Hematopoietic multipotent progenitor cell treated with erythropoietin and hydrocortisone succinate and interleukin-3 and kit ligand, for 15 days (in vitro differentiated cells): ENCODE data around the gene HAND1.

Experiments
- DNase-seq: peaks from one replicate; pipeline ENCODE4 v3.0.0-alpha.2; 2015; ENCODE audit warnings: low spot score

Gene HAND1

DNA sequence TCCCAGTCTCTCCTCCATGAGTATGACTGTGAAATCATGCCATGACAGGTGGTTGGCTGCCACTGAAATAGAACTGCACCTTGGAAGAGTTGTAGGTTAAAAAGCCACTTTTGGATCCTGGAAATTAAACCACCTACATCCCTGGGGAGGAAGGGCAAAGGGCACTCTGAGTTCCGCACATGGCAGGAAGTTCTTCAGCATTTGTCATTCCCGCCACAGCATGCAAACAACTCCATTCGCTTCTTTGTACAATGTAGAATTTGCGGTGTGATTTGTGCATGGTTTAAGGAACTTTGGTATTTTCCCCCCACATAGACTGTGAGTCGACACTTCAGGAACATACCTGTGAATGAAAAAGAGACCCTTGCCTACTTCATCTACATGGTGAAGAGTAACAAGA is 22.4 kb downstream of the HAND1 start:
- DNase-seq = no peak

DNA sequence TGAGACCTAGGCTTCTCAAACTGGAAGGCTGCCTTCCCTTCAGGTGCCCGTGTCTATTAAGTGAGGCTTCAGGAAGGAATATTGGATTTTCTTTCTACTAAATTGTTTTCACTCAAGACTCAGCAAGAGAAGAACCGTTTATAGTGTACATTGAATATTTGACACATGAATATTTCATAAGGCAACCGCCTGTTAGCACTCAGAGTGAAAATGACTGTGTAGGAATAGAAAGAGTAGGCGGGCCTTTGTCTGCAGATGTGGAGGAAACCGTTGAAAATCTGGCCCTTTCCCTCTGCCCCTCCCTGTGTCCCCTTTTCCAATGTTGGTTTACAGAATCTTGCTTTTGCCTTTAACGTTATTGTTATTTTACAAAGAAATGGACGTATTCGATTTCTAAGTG is 26.1 kb downstream of the HAND1 start:
- DNase-seq = no peak

DNA sequence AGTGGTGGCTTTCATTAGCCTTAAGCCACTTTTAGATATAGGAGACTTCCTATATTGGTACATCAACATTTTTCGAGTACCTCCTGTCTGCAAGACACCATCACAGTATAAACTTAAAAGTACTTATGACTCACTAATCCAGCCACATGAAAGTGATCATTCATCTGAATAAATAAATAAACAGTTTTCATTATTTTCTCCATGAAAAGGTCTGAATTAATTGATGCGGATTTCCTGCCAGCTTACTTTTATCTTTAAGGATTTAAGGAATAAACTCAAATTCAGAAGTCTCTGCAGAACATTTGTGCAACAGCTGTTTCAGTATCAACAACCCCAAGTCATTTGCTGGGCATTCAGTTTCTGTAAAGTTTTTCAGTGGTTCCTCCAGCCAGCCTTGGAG is 28.2 kb downstream of the HAND1 start:
- DNase-seq = no peak

DNA sequence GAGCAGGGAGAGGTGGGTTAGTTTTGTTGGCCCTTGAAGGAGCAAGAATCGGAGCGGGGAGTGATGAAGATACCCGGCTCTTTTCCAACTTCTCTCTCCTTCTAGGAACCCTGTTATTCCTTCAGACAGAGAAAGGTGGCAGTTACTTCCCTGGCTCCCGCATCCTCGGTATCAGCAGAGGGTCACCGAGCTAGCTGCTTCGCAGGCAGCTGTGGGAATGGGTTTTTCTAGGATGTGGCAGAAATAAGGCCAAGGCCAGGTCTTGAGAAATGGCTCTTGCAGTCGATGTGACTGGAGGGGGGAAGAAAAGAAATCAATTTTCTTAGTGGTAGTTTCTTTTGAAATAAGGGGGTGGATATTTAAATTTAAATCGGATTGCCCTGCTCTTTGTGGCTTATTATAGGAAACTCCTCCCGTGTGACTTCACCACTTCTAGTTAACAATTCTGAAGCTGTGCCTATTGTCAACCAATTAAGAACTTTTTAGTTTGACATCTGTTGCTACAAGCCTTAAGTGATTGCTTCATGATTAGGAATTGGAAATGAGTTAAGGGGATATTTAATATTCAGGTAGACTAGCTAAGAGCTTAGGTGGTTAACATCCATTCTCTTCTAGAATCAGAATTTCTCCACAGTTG is 30.8 kb downstream of the HAND1 start:
- no peak for DNase-seq

DNA sequence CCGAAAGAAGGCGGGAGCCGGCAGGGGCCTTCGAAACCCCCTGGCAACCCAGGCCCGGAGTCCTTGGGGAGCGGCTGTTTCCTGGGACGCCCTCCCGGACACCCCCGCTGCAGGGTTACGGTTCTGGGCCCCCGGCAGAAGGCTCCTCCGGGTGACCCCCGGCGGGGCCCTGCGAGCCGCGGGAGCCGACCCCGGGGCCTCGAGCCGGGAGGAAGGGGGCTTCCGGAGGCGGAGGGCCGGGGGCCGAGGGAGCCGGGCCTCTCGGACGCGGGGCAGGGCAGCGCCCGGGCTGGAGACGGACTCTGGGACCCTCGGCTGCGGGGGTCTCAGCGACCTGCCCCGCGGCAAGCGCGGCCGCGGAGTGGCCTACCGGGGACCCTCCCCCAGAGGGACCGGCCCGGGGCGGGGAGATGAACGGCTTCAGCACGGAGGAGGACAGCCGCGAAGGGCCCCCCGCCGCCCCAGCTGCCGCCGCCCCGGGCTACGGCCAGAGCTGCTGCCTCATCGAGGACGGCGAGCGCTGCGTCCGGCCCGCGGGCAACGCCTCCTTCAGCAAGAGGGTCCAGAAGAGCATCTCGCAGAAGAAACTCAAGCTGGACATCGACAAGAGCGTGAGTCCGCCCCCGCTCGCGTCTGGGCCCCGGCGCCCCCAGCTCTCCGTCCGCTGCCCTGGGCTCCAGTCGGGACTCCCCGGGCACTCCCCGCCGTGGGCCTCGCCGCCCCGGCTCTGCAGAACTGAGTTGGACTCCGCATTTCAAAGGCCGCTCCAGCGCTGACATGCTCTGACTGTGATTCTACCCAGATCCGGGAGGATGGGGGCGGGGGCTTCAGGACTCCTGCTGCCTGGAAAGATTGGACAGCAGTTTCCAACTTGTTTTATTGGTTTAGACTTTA is 31.6 kb downstream of the HAND1 start:
- DNase-seq = peak; percentile 16

DNA sequence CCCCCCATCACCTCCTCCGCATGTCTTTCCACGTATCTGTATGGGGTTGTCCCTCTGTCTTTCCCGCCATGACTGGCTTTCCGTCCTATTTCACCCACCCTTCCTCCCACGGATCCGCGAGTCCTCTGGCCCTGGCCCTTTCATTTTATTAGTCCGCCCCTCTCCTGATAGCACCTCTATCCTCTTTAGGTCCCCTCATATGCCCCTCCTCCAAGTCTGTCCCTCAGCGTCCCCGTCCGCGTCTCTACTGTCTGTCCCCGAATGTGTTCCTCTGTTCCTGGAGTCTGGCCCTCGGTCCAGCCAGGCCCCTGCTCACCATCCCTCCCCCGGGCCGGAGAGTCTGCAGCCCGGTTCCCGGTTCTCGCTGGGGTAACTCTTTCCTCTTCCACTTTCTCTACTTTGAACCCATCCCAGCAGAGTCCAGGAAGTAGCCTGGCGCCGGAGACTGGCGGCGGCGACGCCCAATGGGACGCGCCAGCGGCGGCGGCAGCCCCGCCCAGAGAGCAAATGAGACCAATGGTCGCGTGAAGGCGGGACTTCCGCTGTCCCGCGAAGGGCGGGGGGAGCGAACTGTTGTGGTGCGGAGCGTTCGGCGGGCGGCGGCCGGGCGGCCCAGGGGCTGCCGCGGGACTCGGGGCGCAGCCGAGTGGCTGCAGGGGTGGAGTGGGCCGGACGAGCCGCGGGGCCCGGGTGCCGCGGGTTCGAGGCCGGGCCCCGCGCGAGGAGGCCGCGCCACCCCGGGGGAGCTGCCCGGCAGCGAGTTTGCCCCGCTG is 32.4 kb downstream of the HAND1 start, which contains the start of gene SAP30L:
SAP30L (plus strand) TSS at position 576 of the 773 bp plus-strand sequence. CDS start 608 bp downstream, outside the sequence.
- peak; percentile 96 for DNase-seq

DNA sequence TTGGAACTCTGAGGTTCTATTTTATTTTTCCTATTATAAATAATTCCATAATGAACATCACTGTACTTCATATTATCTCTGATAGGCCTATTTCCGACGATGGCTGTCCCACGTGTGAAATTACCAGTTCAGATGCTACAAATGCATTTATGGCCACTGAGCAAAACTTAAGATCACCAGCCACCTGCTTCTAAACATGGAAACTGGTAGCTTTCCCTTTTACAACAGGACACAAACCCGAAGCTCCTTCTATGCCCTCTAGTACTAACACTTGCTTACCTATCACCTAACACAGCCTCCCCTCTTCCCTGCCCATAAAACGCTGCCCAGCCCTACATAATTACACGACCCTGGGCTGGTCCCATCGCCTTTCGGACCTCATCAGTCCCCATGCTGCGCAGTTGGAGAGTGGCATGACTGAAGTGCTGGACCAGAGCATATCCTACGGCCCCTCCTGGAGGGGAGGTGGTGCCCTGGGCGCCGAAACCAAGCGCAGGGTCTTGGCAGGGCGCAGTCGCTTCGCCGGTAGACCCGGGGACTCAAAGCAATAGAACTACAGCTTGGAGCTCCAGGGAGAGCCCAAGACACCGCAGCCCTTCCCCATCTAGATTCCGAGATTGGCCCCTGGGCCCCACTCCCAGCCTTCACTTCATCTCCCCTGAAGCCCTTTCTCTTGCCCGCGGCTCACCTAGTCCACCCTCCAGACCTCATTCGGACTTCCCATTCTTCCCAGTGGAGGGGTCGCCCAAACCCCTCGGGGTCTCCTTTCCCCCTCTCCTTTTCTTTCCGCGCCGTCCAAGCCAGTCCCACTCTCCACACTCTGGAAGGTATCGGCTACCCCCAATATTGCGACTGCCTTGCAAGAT is 33.2 kb downstream of the HAND1 start:
- peak; percentile 15 for DNase-seq

DNA sequence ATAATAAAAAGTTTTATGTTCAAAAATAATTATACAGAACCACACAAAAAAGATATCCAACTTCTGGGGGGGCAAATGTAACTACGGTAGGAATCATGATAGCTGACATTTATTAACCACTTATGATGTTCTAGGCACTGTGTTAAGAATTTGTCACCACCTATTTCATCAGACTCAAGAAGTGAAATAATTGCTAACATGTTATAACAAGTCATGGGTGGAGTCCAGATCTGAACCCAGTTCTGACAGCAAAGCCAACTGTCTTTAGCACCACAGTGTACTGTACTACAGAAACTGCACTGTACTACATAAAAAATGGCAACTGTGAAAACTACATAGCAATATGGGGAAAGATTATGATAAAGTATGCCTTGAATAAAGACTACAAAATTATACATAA is 35.2 kb downstream of the HAND1 start:
- no peak for DNase-seq

DNA sequence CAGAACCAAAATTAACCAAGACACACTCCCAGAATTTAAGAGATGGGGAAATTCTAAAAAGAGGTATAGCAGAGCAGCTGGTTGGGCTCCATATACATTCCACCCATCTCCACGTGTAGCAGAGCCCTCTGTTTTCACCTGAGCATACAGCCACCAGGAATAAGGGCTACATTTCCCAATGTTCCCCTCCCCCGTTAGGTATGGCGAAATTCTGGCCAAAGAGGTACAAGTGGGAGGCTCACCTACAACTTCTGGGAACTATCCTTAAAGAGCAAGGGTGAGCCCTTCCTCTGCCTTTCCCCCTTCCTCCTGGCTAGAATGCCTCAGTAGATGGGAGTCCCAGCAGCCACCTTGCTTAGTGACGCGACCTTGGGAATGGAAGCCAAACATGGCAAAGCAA is 37.5 kb downstream of the HAND1 start:
- no peak for DNase-seq

DNA sequence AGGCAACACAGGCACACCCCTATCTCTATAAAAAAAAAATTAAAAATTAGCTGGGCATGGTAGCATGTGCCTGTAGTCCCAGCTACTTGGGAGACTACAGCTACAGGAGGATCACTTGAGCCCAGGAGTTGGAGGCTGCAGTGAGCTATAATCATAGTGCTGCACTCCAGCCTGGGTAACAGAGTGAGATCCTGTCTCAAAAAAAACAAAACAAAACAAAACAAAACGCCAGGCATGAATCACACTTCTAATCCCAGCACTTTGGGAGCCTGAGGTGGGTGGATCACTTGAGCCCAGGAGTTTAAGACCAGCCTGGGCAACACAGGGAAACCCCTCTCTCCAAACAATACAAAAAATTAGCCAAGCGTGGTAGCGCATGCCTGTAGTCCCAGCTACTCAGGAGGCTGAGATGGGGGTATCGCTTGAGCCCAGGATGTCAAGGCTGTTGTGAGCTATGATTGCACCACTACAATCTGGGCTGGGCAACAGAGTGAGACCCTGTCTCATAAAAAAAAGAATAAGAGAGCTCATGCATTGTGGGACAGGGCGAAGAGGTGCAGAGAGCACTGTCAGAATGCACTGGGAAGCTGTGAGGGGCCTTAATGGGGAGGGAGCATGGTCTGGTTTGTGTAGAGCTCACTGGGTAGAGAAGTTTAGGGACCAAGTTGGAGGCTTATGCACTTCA is 40.6 kb downstream of the HAND1 start:
- DNase-seq = no peak

DNA sequence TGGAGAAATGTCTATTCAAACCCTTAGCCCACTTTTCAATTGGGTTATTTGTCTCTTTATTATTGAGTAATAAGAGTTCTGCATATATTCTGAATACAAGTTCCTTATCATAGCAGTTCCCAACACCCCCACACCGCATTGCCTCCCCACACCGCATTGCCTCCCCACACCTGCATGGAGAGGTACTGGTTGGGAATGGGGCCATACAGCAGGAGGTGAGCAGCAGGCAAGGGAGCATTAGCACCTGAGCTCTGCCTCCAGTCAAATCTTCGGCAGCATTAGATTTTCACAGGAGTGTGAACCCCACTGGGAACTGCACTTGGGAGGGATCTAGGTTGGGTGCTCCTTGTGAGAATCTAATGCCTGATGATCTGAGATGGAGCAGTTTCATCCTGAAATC is 42.8 kb downstream of the HAND1 start:
- no peak for DNase-seq

DNA sequence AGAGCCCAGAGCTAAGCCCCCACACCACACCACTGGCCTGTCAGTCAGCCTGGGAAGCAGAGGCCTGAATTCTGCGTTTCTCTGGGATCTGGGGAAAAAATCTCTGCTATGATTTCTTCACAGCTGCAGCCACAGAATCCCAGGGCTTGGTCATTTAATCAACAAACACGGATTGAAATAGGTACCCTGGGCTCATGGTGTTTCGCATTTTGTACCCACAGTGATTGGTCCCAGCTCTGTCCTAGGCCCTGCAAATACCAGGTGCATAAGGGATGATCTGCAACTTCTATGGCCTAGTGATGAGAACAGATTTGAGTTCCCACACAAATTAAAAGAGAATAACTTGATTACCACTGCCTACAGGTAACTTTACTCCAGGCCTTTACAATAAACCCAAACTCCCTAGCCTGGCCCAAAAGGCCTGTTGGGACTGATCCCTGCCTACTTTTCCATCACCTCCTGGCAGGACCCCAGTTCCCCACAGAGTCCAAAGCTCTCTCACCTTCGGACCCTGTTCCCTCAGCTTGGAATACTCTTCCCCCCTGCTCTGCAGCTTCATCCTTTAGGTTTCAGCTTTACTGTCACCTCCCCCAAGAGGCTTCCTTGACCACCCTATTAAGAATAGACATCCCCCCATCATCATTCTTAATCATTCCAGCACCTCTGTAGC is 46.9 kb downstream of the HAND1 start:
- DNase-seq = no peak

DNA sequence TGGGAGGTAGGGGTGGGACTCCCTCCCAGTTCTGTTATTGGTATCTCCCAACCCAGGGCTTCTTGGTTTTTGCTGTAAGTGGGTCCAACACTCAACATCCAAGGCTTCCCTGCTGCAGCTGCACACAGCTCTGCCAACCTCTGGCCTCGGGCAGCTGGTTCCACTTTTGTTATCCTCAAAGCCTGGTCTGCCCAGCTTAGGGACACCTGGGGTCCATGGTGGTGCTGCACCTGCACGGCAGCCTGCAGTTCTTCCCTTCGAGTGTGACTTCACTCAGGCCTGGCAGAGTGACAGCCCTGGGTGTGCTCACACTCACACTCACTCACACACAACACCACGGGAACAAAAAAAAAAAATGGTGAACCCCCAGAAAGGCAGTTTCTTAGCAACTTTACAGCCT is 47.6 kb downstream of the HAND1 start:
- DNase-seq = no peak

DNA sequence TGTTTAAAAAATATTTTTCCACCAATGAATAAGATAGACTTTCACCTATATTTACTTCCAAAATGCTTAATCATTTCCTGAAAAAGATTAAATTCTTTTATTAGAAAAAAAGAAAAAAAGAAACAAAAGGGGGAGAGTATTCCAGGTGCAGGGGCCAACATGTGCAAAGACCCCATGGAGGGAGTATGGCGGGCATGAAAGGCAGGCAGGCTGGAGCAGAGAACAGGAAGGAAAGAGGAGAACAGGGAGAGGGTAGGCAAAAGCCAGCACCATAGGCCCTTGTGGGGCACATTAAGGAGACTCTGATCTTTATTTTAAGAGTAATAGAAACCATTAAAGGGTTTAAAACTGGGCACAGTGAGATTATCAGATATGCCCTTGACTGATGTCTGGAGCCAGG is 48.7 kb downstream of the HAND1 start:
- no peak for DNase-seq

DNA sequence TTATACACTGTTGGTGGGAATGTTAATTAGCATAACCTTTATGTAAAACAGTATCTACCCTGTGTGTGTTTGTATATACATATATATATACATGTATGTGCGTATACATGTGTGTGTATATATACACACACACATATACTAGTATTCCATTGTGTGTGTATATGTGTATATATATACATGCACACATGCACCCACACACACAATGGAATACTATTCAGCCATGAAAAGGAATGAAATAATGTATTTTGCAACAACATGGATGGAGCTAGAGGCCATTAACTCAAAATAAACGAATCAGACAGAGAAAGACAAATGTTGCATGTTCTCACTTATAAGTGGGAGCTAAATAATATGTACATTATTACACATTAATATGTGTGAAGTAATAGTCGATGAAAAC is 49.8 kb downstream of the HAND1 start:
- no peak for DNase-seq
